ENCODE data around the gene EIF4G3. TPM values are rescaled to one million over a fixed set of nuclear protein-coding genes. Genes with fewer than 3 reads are reported as not detected.
A peak's percentile ranks its signal among the peaks of the same experiment; 100 is the strongest.

EIF4G3 gene
- total and polyA plus RNA-seq, 10 of the 15 experiments (the other 5 are each of a cell fraction or from before 2014, with no cell fraction given): 7.4 to 45.1 (median 29.1) TPM

GRCh38 chr1:21176586-21177555, at the start of gene EIF4G3 (continued):
- no peak for TF ChIP-seq EP300 (IDR thresholded peaks at IDR 0.05; ENCODE audit: borderline replicate concordance in 1 of 2, control insufficient read depth in 1 of 2, low read depth in 2 of 2, low read length in 2 of 2)
- 0 out of 3 replicates have a peak, but pooled peaks of 1 of the 2 experiments have one; percentile 27 for TF ChIP-seq EGR1 (IDR thresholded peaks at IDR 0.05; ENCODE audit: borderline replicate concordance in 1 of 2, low read depth in 2 of 2, low read length in 2 of 2)
- peak; percentile 44 for TF ChIP-seq LARP7 (IDR thresholded peaks at IDR 0.05)
- 0 out of 2 replicates have a peak, but pooled peaks have one; percentile 8 for TF ChIP-seq NR2C1 (IDR thresholded peaks at IDR 0.05)
- TF ChIP-seq ZNF592 (IDR thresholded peaks at IDR 0.05): 0 out of 2 replicates have a peak, but pooled peaks have one; percentile 16
- no peak for TF ChIP-seq MEF2A (IDR thresholded peaks at IDR 0.05; ENCODE audit: insufficient read depth, low read depth, low read length)
- peak; percentile 67 for TF ChIP-seq BACH1 (IDR thresholded peaks at IDR 0.05; ENCODE audit: borderline replicate concordance)
- 0 out of 2 replicates have a peak, but pooled peaks have one; percentile 22 for TF ChIP-seq IRF3 (IDR thresholded peaks at IDR 0.05)
- TF ChIP-seq, protein P1, sequence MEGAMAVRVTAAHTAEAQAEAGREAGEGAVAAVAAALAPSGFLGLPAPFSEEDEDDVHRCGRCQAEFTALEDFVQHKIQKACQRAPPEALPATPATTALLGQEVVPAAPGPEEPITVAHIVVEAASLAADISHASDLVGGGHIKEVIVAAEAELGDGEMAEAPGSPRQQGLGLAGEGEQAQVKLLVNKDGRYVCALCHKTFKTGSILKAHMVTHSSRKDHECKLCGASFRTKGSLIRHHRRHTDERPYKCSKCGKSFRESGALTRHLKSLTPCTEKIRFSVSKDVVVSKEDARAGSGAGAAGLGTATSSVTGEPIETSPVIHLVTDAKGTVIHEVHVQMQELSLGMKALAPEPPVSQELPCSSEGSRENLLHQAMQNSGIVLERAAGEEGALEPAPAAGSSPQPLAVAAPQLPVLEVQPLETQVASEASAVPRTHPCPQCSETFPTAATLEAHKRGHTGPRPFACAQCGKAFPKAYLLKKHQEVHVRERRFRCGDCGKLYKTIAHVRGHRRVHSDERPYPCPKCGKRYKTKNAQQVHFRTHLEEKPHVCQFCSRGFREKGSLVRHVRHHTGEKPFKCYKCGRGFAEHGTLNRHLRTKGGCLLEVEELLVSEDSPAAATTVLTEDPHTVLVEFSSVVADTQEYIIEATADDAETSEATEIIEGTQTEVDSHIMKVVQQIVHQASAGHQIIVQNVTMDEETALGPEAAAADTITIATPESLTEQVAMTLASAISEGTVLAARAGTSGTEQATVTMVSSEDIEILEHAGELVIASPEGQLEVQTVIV (IDR thresholded peaks at IDR 0.05; ENCODE audit: borderline replicate concordance, partially characterized antibody): no peak
- TF ChIP-seq GATAD2B (conservative IDR thresholded peaks at IDR 0.05; ENCODE audit: low read depth): peak; percentile 55
- peak; percentile 64 for TF ChIP-seq NR2F1 (conservative IDR thresholded peaks at IDR 0.05)
- peak; percentile 97 for TF ChIP-seq YY1 (IDR thresholded peaks at IDR 0.05; ENCODE audit: low read depth, low read length)
- no peak for TF ChIP-seq TCF3 (IDR thresholded peaks at IDR 0.05; ENCODE audit: borderline replicate concordance, insufficient read depth, low read depth, low read length)
- TF ChIP-seq RB1 (IDR thresholded peaks at IDR 0.05; ENCODE audit: borderline replicate concordance): peak; percentile 78; the same call in 1 of the 2 replicates
- no peak for TF ChIP-seq SMAD1 (IDR thresholded peaks at IDR 0.05; ENCODE audit: low read depth, partially characterized antibody)
- peak; percentile 7; the same call in 1 of the 3 replicates for TF ChIP-seq POU2F2 (IDR thresholded peaks at IDR 0.05; ENCODE audit: borderline replicate concordance, low read depth, low read length)
- TF ChIP-seq RCOR1 (conservative IDR thresholded peaks at IDR 0.05; ENCODE audit: low read depth, low read length): no peak

Data from GM12878 (cell line).